Measurements from ENCODE around the gene SP8.
"Not testable (repeated sequence)": the region's sequence is repeated elsewhere in the genome, so short reads cannot be mapped to it uniquely, and the experiment has no call there.

The SP8 gene

GRCh38 chr7:20786779-20787659 lies at the start of gene SP8:
Gene SP8, minus strand, starts transcription at chr7:20786886. Its CDS starts 88 bp downstream, at chr7:20786798.
- DNase-seq = no peak

GRCh38 chr7:20836424-20836823 lies 49.7 kb upstream of the SP8 start:
- DNase-seq = not testable (repeated sequence)

- no peak for DNase-seq
Observed at GRCh38 chr7:20835111-20835750, 48.5 kb upstream of the SP8 start.

- DNase-seq = no peak
Observed at GRCh38 chr7:20834656-20835055, 48.0 kb upstream of the SP8 start.

- no peak for DNase-seq
Observed at GRCh38 chr7:20831956-20832355, 45.3 kb upstream of the SP8 start.

- DNase-seq = no peak
Observed at GRCh38 chr7:20831451-20831850, 44.8 kb upstream of the SP8 start.

- DNase-seq = no peak
Observed at GRCh38 chr7:20828947-20829346, 42.3 kb upstream of the SP8 start.

- DNase-seq = no peak
Observed at GRCh38 chr7:20827172-20827571, 40.5 kb upstream of the SP8 start.

GRCh38 chr7:20826243-20826642 lies 39.6 kb upstream of the SP8 start:
- no peak for DNase-seq

GRCh38 chr7:20825555-20825954 lies 38.9 kb upstream of the SP8 start:
- DNase-seq = no peak

- not testable (repeated sequence) for DNase-seq
Observed at GRCh38 chr7:20821390-20821789, 34.7 kb upstream of the SP8 start.

GRCh38 chr7:20816372-20816959 lies 29.8 kb upstream of the SP8 start:
- no peak for DNase-seq

GRCh38 chr7:20804345-20804744 lies 17.7 kb upstream of the SP8 start:
- no peak for DNase-seq

- DNase-seq = no peak
Observed at GRCh38 chr7:20799566-20800366, 13.1 kb upstream of the SP8 start.

- DNase-seq = no peak
Observed at GRCh38 chr7:20798694-20799121, 12.0 kb upstream of the SP8 start.

- no peak for DNase-seq
Observed at GRCh38 chr7:20798081-20798693, 11.5 kb upstream of the SP8 start.

GRCh38 chr7:20797462-20798080 lies 10.9 kb upstream of the SP8 start:
- DNase-seq = no peak

- DNase-seq = no peak
Observed at GRCh38 chr7:20797042-20797461, 10.4 kb upstream of the SP8 start.

- DNase-seq = no peak
Observed at GRCh38 chr7:20796500-20796899, 9.8 kb upstream of the SP8 start.

- no peak for DNase-seq
Observed at GRCh38 chr7:20795881-20796280, 9.2 kb upstream of the SP8 start.

GRCh38 chr7:20795361-20795760 lies 8.7 kb upstream of the SP8 start:
- DNase-seq = no peak

GRCh38 chr7:20794676-20795075 lies 8.0 kb upstream of the SP8 start:
- DNase-seq = no peak

All from hippocampal formation (tissue), 2 donors.